Fibroblast of upper back skin (primary cell): ENCODE measurements around the gene PEX5L.
A peak's percentile ranks its signal among the peaks of the same experiment; 100 is the strongest.

ENCODE experiments used
- DNase-seq: peaks from one replicate; pipeline ENCODE4 v3.0.0-alpha.2; 2013

PEX5L gene

GRCh38 chr3:179885950-179886349, 150.8 kb downstream of the PEX5L start:
- DNase-seq = no peak

DNA sequence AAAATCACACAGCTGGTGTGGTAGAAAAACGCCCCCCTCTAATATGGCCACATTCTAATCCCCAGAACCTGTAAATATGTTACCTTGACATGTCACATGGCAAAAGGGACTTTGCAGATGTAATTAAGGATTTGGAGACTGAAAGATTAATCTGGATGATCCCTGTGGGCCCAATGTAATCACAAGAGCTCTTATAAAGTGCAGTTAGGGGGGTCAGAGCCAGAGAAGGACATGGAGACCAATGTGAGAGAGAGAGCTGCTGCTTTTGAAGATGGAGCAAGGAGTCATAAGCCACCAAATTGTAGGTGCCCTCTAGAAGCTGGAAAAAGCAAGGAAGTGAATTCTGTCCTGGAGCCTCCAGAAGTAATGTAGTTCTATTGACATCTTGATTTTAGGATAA, 152.6 kb downstream of the PEX5L start:
- no peak for DNase-seq

- no peak for DNase-seq
Observed at GRCh38 chr3:179882292-179882691, 154.4 kb downstream of the PEX5L start.

DNA sequence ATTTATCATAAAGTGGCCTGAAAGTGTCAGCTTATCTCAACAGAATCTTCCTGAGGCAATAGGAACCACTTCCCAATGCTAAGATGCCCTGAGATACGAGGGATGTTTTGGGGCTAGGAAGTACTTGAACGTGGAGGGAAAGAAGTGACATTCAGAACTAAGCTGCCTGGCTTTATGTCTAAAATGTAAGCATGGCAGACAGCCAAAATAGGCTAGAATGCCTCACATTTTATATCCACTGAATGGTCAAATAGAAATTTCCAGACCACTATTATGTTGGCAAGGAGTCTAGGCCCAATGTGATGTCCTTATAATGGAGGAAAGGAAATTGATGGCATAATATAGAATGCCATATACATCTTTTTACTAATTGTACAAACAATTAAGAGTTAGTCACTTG, 154.9 kb downstream of the PEX5L start:
- DNase-seq = peak; percentile 46

DNA sequence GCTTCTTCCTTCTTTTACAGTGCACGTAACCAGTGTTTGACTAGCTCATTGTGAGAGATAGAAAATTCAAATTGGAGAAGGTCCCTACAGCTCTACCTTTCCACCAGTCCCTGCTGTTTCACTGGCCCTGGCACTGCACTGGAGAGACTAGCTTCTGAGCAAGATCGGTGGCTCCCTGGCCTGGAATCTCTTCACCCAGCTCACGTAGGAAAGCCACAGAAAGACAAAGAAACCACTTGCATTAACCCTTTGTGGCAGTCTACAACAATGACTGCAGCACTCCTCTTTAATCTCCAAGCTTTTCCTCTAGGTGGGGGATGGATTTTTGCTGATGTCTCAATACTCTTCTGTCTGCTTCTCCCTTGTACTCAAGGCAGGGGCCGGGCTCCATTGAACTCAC, 155.9 kb downstream of the PEX5L start:
- DNase-seq = no peak

GRCh38 chr3:179876440-179876839, 160.3 kb downstream of the PEX5L start:
- DNase-seq = no peak

- DNase-seq = no peak
Observed at GRCh38 chr3:179872842-179873241, 163.9 kb downstream of the PEX5L start.

- no peak for DNase-seq
Observed at GRCh38 chr3:179871782-179872181, 165.0 kb downstream of the PEX5L start.

DNA sequence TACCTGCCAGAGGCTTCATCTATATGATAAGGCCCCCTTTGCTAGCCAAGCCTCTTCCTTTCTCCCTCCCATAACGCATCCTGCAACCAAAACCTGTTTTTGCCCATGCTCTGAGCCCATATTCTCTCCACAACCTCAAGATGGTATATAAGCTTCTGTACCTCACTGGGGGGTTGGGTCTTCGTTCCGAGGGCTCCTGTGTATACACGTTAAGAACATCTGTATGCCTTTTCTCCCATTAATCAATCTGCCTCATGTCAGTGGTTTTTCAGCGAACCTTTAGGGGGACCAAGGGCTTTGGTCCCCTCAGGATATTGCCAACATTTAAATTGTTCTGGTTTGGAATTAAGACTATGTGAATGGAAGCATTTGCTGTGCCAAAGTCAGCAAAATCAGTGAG, 168.0 kb downstream of the PEX5L start:
- DNase-seq = no peak

- no peak for DNase-seq
Observed at GRCh38 chr3:179867961-179868360, 168.8 kb downstream of the PEX5L start.

- no peak for DNase-seq
Observed at GRCh38 chr3:179865861-179866505, 170.8 kb downstream of the PEX5L start.

- DNase-seq = no peak
Observed at GRCh38 chr3:179861953-179862352, 174.8 kb downstream of the PEX5L start.

DNA sequence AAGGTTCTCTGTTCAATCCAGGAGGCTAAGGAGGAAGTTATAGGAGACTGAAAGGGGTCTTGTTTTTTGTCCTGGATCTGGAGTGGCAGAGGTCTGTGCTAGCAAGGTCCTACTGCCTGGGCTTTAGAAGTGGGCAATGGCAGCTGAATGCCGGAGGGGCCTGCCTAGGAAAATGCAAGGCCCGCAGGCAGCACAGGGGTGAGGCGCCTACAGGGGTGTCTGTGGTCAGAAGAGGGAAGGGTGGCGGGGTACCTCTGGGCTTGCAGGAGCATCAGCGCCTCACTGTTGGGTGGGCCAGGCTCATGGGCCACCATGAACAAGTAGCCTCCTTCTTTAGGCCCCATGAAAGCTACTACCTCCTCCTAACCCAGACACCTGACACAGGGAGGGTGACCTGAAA, 175.4 kb downstream of the PEX5L start:
- no peak for DNase-seq

DNA sequence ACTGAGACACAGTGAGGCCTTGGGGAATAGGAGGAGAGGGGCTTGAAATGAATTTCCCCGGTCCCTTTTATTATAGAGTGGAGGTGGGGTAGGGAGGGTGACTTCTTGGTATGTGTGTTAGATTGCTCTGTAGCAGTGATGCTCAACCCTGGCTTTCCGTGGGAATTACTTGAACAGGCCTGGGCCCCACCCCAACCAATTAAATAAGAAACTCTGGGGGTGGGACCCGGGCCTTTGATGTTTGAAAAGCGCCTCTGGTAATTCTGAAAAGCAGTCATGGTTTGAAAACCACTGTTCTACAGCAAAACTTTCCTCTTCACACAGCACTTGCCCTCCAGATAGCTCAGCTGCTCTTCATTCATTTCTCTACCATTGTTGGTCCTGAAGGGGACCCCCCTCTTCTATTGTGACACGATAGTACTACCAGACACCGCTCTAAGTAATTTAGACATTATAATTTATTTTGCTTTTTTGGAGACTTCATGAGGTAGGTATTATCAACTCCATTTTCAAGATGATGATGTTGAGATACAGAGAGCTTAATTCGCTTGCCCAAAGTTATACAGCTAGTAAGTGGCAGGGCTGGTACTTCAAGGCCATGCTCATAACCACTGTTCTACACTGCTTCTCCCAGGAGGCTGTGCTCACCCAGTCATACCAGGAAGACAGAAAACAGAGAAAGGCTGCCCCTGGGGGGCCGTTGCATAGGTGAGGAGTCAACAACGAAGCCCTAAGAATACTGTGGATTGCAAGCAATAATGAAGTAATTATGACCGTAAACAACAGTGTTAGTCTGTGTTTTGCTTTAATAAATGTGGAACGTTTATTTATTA, 176.2 kb downstream of the PEX5L start:
- no peak for DNase-seq

GRCh38 chr3:179853176-179853575, 183.6 kb downstream of the PEX5L start:
- peak; percentile 75 for DNase-seq

DNA sequence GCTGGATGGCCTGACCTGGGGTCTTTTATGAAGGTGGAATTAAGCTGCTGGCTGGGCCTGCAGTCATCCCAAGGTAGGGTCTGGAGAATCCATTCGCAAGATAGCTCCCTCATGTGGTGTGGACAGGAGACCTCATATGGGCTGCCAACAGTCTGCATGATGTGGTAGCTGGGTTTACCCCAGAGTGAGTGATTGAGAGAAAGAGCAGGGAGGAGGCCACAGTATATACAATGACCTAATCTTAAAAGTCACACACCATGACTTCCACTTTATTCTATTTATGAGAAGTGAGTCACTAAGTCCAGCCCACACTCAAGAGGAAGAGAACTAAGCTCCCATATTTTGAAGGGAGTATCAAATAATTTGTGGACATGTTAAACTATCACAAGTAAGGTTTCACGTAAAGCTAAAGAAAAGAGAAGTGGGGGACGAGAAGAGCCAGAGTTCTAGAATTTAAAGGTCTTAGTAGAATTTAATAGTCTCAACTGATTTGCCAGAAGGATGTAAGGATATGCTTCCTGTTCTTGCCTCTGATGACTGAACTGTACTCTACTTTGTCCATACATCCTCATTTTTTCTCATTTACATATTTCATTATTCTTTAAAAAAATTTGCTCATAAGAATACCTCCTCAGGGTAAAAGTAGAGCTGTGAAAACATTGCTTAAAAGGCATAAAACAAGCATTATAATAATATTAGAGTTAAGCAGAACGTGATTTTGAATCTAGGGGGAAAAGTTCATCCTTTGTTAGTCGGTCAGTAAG, 184.4 kb downstream of the PEX5L start:
- peak; percentile 57 for DNase-seq

GRCh38 chr3:179848711-179849110, 188.0 kb downstream of the PEX5L start:
- DNase-seq = no peak

GRCh38 chr3:179842061-179842460, 194.7 kb downstream of the PEX5L start:
- no peak for DNase-seq

DNA sequence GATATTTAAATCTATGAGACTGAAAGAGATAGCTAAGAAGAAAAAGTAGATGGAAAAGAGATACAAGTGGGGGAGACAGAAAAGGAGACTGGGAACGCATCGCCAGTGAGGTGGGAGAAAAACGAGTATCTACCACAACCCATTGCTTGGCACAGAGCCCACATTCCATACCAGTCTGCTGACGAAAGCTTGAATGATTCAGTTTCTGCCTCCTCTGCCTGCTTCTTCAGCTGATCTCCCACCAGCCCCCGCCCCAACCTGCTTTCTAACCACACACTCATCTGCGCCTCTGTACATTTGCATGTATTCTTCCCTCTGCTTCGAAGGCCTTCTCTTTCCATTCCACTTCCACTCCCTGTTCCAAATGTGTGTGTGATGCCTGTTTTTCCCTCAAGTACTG, 195.8 kb downstream of the PEX5L start:
- peak; percentile 75 for DNase-seq

DNA sequence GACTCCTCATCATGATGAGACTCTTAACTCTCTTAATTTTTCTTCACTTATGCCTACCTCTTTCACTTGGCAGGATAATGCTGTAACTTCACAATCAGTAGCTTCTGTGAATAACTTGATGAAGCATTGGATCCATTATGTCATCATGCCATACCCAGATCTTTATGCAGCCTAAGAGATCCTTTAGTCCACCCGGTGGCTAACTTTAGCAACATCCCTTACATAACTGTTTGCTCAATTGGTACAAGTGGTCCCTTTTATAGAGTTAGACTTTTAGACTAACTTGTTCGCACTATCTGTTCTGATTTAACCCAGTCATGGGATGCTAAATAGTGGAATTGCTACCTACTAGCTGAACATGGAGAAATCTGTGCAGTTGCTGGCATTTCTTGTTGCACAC, 199.4 kb downstream of the PEX5L start:
- DNase-seq = peak; percentile 9

GRCh38 chr3:179833294-179833693, 203.4 kb downstream of the PEX5L start:
- no peak for DNase-seq

- DNase-seq = no peak
Observed at GRCh38 chr3:179832333-179832854, 204.3 kb downstream of the PEX5L start.

DNA sequence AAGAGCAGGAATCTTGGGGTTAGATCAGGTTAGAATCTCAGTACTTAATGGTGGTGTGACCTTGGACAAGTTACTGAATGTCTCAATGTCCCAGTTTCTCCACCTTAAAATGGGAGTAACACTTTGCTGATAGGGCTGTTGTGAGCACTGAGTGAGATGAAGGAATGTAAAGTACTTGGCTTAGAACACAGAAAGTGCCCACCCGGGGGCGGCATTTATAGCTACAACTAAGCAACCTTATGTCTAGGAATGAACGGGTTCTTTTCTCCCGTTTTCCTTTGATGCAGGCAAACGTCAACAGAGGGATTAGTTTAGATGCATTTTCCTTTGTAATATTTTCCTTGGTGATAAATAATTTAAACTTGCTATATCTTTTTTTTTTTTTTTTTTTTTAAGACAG, 207.3 kb downstream of the PEX5L start:
- DNase-seq = no peak

GRCh38 chr3:179828738-179829137, 208.0 kb downstream of the PEX5L start:
- DNase-seq = no peak
